Amniotic stem cell (primary cell): ENCODE measurements around the gene ZNF423.

Experiments
- DNase-seq: peaks from one replicate; lab custom pipeline; 2025; lab: John Stamatoyannopoulos, UW

Gene ZNF423

DNA sequence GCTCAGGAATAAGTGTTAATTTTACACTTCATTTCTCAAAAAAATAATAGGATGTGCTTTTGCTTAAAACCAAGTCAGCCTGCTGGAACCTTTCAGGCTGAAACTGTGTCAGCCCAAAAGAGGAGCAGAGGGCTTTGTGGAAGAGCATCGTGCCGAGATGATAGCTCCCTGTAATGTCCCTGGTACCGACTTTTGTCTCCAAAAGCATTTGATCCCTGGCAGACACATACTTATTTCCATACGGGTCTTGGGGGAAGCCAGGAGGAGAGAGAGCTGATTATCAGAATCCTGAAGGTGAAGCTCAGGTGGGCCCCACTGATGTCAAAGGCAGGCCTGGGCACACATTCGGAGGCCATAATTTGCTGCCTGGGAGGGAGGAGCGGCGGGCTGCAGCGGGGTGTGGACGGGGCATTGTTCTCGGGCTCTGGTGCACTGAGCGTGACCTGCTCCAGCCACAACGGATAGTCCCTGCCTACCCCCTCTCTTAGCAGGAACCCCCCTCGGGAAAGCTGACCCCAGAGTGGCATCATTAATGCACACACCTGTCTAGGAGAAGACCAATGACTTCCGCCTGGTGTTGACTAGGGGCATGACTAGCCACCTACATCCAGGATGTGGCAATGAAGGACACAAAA lies 326.4 kb downstream of the ZNF423 start:
- DNase-seq: no peak

DNA sequence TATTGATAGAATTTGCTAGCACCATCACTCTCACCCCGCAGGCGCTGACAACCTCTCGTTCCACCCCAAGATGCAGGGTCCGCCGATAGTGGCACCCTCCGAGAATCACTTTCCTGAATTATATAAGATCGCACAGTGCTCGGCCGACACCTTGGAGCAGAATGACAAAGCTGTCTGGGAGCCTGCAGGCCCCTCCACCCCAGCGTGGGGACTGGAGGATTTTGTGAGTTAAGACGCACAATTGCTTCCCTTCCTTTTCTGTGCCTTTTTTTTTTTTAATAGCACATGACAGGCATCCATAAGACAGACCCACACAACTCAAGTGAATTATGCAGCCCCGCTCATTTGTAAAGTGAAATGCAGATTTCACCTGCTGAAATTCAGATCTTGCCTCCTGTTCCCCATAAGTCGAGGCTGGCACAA lies 327.0 kb downstream of the ZNF423 start:
- no peak for DNase-seq

DNA sequence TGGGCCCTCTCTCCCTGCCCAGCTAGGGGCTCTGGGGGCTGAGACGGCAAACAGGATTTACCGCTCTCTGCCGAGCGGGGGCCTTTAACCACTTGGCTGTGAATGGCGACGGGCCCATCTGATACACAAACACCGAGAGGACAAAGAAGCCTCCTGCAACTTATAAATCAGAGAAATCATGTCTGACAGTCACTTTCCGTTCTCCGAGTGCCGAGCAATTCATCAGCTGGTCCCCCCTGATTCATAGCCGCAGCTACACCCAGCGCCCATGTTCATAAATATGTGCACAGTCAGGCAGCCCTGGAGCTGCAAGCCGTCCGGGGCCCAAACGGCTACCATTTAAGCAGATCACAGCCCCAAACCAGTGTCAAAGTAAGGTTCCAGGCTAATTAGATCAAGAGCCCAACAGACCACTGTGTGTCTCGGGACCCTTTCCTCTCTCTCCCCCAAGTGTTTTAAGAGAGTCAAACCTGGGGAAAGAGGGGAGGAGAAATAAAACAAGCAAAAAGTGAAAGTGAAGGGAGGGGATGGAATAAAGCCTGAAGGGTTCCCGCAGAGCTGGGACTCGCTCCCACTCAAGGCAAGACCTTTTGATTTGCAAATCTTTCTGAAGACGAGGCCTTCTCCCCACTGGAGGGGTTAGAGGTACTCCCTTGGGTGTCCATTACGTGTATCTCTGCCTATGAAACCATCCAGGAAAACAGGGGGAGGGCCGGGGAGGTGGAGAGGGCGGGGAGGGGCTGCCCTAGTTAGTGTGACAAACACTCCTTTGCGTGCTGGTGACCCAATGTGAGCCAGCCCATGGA lies 327.6 kb downstream of the ZNF423 start:
- DNase-seq: no peak

DNA sequence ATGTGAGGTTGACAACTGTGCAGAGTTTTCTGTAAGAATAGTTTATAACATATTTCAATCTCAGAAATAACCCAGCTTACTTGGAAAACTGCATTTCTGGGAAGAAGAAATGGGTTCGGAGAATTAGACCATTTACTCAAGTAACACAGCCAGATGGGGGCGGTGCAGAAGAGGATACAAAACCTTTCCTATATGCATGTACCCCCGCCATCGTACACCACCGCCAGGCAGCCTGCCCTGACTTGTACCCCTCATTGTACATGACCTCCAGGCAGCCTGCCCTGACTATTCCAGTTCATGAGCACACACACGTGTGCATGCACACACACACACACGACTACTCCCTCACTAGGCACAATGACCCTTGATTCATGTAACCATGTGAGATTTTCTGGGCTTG lies 328.3 kb downstream of the ZNF423 start:
- DNase-seq: no peak

DNA sequence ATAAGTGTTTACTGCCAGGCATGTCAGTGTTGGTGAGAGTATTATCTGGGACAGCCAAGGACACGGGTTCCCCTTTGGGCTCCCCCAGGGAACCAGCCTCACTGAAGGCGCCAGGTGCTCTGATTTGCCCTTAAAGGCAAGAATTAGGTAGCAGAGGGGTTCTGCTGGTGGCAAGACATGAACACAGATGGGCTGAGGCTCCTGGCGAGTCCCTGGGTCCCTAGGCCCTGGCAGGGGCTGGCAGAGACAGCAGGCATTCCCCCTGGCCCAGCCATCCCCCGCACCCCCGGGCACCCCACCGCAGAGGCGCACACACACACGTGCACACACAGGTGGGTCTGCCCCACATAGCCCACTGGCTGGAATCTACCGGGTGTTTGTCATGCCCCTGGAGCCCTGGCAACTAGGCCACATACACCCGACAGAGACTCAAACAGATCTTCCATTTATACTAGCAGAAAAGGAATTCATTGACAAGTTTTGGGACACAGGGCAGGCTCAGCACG lies 329.0 kb downstream of the ZNF423 start:
- no peak for DNase-seq

- no peak for DNase-seq
Observed at GRCh38 chr16:49524947-49525315, 331.0 kb downstream of the ZNF423 start.

DNA sequence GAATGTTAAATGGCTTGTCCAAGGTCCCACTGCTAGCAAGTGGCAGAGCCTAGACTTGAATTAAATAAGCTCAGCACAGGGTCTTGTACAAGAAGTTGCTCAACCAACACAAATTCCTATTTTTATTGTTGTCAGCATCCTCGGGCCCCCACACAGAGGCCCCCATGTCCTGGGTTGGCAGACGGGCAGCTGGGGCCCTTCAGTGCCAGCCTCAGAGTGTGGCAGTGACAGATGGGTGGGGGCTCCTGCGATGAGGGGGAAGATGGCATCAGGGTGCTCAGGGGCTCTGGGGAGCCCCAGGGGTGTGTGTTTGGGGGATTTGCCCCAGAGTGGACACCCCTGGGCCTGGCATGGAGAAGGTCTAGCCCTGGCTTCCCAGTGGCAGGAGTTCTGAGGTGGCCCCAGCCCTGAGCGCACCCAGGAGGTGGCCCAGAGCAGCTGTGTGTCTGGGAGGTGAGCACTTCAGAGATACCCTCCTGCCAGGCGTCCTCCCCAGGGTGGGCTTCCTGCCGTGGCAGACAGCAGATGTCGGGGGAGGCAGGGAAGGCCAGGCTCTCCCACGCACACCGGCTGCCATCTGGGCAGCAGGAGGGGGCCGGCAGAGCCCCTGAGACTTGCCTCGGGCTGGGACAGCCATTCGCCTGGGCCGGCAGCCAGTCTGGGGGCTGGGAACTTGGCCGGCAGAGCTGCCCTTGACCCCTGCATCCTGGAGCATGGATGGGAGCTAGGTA lies 331.5 kb downstream of the ZNF423 start:
- no peak for DNase-seq

DNA sequence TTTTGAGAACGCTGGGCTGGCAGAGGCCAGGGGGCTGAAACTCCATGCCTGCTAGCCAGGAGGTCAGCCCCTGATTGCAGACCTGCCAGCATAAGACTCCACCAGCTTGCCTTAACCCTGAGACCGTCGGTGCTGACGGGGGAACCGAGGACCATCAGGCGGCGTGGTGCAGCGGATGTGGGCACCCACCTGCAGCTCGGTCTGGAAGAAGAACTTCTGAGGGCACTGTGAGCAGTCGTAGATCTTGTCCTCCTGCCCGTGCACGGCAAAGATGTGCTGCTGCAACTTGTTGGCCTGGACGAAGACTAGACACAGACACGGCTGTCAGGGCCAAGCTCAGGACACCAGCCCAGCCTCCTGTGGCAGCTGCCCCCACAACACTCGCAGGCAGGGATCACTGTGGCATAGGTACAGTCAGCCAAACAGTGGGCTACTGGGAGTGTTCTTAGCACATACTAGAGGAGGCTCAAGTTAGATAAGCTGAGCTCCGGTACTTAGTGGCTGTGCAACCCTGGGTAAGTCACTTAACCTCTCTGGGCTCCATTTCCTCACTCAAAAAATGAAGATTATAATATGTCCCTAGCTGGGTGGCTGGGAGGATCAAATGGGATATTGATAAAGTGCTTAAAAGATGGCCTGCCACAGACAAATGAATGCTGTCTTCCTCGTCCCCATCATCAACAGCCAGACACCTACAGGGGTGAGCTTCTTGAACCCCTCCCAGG lies 332.3 kb downstream of the ZNF423 start:
- DNase-seq: no peak

- DNase-seq: no peak
Observed at GRCh38 chr16:49521734-49522325, 334.1 kb downstream of the ZNF423 start.

GRCh38 chr16:49520492-49521038 lies 335.3 kb downstream of the ZNF423 start:
- DNase-seq: no peak

GRCh38 chr16:49519741-49520140 lies 336.2 kb downstream of the ZNF423 start:
- DNase-seq: no peak

DNA sequence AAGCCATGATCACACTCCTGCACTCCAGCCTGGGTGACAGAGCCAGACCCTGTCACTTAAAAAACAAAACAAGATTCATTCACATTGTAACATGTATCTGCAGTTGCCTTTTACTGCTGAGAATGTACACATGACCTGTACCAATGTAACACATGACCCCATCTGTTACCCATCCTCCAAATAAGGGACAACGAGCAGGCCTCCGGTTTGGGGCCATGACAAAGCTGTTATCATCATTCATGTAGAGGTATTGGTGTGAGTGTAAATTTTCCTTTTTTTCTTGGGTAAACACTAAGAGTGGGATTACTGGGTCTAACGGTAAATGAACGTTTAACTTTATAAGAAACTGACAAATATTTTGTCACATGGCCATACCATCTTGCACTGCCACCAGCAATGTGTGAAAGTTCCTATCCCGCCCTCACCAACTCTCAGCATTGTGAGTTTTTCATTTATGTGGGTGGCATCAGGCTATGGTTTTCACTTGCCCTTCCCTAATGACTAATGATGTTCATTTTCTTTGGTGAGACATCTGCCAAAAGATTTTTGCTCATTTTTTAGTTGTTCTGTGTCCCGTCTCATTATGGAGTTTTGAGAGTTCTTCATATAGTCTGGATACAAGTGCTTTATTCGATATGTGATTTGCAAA lies 336.8 kb downstream of the ZNF423 start:
- DNase-seq: no peak

DNA sequence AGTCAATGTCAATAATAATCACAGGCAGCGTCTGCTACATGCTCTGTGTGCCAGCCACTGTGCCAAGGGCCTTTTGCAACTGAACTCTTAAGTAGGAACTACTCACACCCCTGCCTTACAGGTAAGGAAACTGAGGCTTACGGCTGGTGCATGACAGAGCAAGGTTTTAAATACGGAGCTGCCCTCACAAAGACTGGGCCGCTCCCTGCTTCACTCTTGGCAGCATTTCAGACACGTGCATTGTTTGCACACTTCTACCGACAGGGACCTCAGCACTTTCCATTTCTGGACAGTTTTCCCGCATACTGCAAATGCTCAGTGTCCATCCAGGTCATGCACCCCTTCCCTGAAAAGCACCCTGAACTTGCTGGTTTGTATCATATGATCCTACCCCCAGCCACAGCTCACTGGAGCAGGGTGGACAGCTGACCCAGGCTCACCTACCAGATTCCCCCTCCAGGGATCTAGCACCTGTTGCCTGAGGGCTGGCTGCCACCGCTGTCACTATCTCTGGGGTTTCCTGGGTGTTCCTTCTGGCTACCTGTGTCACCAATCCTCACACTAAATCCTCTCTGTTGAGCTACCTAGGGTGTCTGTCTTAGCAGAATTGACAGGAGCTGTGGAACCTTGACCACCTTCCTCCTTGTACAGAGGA lies 339.4 kb downstream of the ZNF423 start:
- no peak for DNase-seq

- DNase-seq: no peak
Observed at GRCh38 chr16:49515861-49516260, 340.1 kb downstream of the ZNF423 start.

DNA sequence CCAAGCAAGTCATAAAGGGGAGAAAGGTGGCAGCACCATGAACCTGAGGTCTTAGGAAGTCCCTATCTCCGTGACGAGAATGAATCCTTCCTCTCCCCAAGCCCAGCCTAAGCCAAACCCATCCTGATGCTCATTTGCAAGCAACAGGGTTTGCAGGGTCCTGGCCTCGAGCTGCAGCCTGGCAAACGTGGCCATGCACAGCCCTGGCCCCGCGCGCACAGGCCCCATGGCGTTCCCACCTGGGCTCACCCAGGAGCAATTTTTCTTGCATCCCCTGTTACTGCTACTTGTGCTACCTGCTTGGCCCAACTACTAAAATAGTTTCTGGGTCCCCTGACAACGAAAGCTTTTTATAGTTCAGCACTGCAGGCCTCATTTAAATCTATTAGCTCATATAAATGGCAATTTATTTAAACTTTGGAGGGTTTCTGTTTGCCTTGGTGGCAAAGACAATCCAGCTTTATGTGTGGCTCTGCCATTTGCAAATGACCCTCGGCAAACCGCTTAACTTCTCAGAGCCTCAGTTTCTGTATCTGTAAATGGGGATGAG lies 340.8 kb downstream of the ZNF423 start:
- no peak for DNase-seq

GRCh38 chr16:49514073-49514980 lies 341.6 kb downstream of the ZNF423 start:
- no peak for DNase-seq

DNA sequence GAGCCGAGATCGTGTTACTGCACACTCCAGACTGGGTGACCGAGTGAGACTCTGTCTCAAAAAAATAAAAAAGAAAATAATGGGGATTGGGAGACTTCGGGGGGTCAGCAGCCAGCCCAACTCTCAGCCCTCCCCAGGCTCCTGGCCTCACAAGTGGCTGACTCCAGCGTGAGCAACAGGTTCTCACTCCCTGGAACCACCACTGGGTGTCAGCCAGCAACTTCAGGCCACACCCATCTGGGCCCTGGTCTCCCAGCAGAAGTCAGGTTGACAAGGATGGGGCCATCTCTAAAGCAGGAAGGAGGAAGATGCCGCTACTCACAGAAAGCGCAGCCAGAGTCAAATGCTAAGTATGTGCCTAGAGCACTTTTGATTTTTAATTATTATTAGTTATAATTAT lies 342.9 kb downstream of the ZNF423 start:
- DNase-seq: no peak

GRCh38 chr16:49510654-49511305 lies 345.1 kb downstream of the ZNF423 start:
- no peak for DNase-seq

DNA sequence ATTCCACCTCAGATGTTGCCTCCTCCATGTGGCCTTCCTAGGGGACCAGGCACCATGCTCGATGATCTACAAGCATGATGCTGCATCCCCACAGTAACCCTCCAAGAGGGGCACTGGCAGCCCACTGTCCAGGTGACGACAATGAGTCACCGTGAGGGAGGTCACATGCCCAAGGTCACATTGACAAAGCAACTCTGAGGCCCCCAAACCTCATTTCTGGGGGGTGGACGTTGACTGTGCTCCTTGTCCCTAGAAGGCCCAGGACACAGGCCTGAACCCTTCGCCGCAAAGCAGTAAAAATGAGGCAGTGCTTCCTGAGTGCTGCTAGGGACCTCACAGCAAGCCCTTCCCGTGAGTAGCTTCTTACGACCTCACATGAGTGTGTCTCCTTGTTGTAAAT lies 345.8 kb downstream of the ZNF423 start:
- no peak for DNase-seq
